Muscle of arm (tissue), 12 donors: ENCODE measurements around the gene SP110. TPM values are rescaled to one million over a fixed set of nuclear protein-coding genes. Genes with fewer than 3 reads are reported as not detected.
"Not testable (repeated sequence)": the region's sequence is repeated elsewhere in the genome, so short reads cannot be mapped to it uniquely, and the experiment has no call there.

Experiments used
- DNase-seq: peaks from one replicate; pipeline ENCODE4 v3.0.0-alpha.2; 2013
- polyA plus RNA-seq, 12 donors: library from polyadenylated mRNA; unstranded; fragments of 120-200 nt; gene quantifications; one replicate each; pipeline ENCODE4 v1.2.1, GENCODE V29; 2013; ENCODE audit not compliant: insufficient read length in 12 of 12

Gene SP110
- polyA plus RNA-seq, 12 donors: 9.3 to 41.8 (median 16.1) TPM; not detected in 1

DNA sequence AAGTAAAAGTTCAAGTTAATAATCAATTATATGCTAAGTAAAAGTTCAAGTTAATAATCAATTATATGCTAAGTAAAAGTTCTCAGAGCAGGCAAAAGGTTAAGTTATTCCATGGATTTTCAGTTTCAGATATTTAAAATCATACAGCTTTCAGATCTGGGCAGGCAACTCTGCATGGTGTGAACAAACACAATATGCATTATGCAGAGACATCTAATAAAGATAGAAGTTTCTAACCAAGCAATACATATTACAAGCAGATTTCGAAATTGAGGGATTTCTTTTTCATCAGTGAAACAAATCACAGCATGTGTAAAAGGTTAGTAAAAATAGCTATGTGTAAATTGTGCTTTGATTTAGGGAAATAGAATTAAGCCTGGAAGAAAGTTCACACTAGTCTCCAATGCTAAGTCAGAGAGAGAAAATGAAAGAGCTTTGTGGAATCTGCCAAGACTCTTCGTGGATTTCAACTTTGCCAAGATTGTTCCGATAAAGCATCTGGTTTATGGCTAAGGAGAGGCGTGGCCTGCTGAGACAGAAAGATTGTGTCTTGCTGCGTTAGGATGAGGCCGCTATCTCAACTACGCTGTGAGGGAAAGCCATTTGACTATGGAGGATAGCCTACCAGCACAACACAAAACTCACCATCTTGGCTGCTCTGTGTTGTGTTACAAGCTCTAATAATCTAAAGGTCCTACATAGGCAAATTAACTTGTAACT lies 91.0 kb downstream of the SP110 start:
- peak; percentile 36 for DNase-seq

GRCh38 chr2:230127195-230127594 lies 92.6 kb downstream of the SP110 start:
- DNase-seq: no peak

DNA sequence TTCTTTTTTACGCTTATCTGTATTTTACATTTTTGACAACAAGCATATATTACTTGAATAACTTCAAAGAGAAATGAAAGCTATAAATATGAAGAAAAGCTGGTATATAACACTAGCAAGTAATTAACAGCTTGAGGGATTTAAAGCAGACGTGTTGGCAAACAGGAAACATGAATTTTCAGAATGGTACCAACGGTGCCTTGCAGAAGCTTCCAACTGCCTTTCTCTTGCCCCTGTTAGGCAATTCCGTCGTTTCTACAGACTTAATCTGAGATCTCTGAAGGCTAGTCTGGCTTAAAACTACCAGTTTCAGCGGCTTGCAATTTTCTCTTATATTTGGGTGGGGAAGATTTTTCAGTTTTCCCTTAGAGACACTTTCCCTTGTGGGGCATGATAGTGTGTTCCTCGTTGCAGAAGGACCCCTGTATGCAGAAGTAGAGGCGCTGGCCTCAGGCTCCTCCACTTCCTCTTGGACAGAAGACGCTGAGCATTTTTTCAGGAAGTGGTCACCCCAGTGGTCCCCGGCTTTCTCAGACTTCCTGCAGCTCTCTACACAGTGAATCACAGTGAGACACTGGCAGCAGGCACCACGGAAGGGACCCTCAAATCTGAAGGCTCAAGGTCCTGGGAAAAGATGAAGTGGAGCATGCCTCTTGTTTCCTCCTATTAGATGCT lies 94.9 kb downstream of the SP110 start:
- DNase-seq: peak; percentile 9

DNA sequence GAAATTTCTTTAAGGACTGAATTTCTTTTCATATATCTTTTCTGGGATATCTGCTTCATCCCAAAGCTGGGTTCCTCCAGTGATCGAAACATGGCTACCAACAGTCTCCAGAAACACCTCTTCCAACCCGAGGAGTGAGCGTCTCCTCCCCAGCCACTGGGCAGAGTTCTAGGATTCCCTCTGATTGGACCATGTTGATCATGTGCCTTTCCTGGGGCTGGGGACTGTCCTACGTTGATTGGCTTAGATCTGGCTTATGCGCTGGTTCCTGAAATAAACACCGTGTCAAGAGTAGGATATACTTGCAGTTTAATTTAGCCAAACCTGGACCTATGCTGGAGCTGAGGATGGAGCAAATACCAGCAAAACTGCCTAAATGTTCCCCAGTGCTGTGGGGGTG lies 95.5 kb downstream of the SP110 start:
- DNase-seq: no peak

GRCh38 chr2:230120376-230120775 lies 99.4 kb downstream of the SP110 start:
- DNase-seq: not testable (repeated sequence)

- DNase-seq: not testable (repeated sequence)
Observed at GRCh38 chr2:230119827-230120226, 100.0 kb downstream of the SP110 start.

Other genes with a start within 250 kb of the SP110 start
- 1 to 10 TPM in 10 of 12 donors, not detected in 2; 2.5 to 9.3 (median 3.7) TPM for gene SLC16A14, start 151.1 kb downstream of the SP110 start, polyA plus RNA-seq
- gene SP140, start 5.8 kb upstream of the SP110 start, polyA plus RNA-seq: 1 to 10 TPM in 3 of 12 donors, under 1 TPM in 7, not detected in 2; 0.30 to 2.5 (median 0.79) TPM
- gene SP140L, start 107.2 kb upstream of the SP110 start, polyA plus RNA-seq: 10 to 100 TPM in 2 of 12 donors, 1 to 10 TPM in 9, not detected in 1; 3.7 to 12.4 (median 7.1) TPM
- 10 to 100 TPM in 11 of 12 donors, not detected in 1; 16.3 to 46.5 (median 21.6) TPM for gene SP100, start 196.2 kb upstream of the SP110 start, polyA plus RNA-seq